ENCODE data around the gene ELL. TPM values are rescaled to one million over a fixed set of nuclear protein-coding genes. Genes with fewer than 3 reads are reported as not detected.

The ELL gene
- total RNA-seq, 2 donors from 2014 or later: 23.7 to 41.8 TPM

DNA sequence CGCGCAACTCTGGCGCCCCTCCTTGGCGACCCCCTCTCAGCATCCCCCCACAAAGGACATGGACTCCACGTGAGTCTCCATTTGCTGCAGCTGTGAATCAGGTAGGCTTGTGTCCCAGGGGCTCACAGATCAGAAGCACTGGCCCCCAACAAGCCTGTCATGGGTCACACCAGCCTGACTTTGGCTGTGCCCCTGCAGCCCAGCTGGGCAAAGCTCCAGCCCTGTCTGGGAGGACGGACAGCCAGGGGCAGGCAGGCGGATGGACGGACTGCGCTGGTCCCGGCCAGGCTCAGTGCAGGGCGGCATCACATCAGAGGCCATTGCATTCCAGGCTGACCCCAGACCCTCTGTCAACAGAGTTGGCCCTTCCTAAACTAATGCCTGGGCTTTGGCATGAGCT, 55.5 kb downstream of the ELL start:
- H3K4me1 Mint-ChIP-seq: peaks cover 19% of the 10 kb centered on the region
- H3K27ac Mint-ChIP-seq: no peak overlapping the region
- H3K36me3 Mint-ChIP-seq (ENCODE audit: low read depth): peaks cover 53% of the 10 kb centered on the region
- no peak overlapping the region for H3K4me3 Mint-ChIP-seq
- ATAC-seq (replicated peaks): no peak
- H3K9me3 Mint-ChIP-seq: no peaks in the 10 kb centered on the region
- H3K27me3 Mint-ChIP-seq: no peaks in the 10 kb centered on the region

DNA sequence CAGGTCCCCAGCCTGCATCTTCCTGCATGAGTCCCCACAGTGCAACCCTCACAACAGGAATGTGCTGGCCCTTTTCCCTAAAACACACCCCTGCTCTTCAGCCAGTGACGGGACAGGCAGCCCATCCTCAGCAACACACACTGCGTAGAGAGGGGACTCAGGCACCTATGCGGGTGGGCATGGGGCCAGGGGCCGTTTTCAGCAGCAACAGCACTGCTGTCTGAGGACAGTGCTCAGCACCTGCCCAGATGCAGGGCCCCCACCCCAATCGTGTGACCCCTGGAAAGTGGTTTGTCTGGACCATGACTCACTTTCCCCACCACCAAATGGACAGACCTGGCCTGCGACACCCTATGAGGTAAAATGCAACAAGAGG, 55.9 kb downstream of the ELL start:
- ATAC-seq (replicated peaks): no peak
- Mint-ChIP-seq H3K9me3 (no peaks in the 10 kb centered on the region), H3K4me1 (peaks cover 19% of the 10 kb centered on the region), H3K27ac (no peak overlapping the region), H3K4me3 (no peak overlapping the region), H3K36me3 (ENCODE audit: low read depth) (peaks cover 52% of the 10 kb centered on the region), H3K27me3 (no peaks in the 10 kb centered on the region)

DNA sequence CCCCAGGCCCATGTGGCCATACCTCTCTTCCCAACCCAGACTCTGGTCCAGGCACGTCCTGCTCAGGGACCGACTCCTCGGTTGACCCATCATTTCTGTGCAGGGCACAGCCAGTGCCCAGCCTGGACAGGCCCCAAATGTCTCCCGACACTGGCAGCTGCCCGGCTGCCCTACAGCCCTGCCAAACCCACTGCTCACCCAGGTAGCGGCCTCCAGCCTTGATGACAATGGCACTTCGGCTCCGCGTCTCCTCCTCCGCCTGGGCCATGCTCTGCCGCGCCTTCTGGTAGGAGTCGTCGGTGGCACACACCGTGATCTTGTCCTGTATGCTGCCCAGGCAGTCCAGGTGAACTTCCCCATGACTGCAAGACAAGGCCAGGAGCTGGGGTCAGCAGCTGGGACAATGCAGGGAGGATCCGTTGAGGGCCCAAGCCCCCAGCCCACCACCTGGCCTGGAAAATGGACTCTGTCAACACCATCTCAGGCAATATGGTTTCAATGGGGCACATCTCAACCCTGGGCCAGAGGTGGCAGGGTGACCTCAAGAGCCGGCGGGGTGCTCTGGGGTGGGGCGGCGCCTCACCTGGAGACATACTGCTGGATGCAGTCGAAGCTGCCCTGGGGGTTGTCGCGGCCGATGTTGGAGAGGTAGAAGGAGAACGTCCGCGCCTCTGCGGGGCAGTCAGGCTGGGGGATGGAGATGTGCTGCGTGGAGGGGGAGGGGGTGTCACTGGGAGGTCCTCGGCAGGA, 56.5 kb downstream of the ELL start:
- Mint-ChIP-seq H3K27ac (peak overlapping the region; percentile 54), H3K36me3 (ENCODE audit: low read depth) (peaks cover 47% of the 10 kb centered on the region), H3K4me1 (peaks cover 19% of the 10 kb centered on the region), H3K27me3 (no peaks in the 10 kb centered on the region), H3K4me3 (no peak overlapping the region), H3K9me3 (no peaks in the 10 kb centered on the region)
- ATAC-seq (replicated peaks): no peak

DNA sequence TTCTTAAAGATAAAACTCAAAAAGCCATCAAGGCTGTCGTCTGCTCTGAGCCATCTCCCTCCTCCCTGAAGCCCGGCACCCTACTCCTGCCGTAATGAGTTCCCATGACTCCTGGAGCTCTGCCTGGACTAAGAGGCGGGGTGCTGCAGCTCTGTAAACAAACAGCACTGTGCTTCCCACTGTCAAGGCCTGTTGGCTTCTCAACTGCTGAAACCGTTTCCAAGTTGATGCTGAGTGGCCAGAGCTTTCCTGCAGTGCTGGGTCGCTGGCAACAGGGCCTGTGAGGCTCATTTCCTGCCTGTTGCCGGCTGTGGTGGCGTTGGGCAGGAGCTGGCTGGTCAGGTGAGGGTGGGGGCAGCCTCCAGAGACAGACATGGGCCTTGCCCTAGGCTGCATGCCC, 57.2 kb downstream of the ELL start:
- no peak for ATAC-seq (replicated peaks)
- no peaks in the 10 kb centered on the region for H3K9me3 Mint-ChIP-seq
- no peaks in the 10 kb centered on the region for H3K27me3 Mint-ChIP-seq
- H3K4me3 Mint-ChIP-seq: no peak overlapping the region
- peaks cover 19% of the 10 kb centered on the region for H3K4me1 Mint-ChIP-seq
- peaks cover 39% of the 10 kb centered on the region for H3K36me3 Mint-ChIP-seq (ENCODE audit: low read depth)
- peak overlapping the region; percentile 17 for H3K27ac Mint-ChIP-seq

- Mint-ChIP-seq H3K27ac (no peak overlapping the region), H3K27me3 (no peaks in the 10 kb centered on the region), H3K9me3 (no peaks in the 10 kb centered on the region), H3K36me3 (ENCODE audit: low read depth) (peaks cover 69% of the 10 kb centered on the region), H3K4me3 (no peak overlapping the region), H3K4me1 (peaks cover 11% of the 10 kb centered on the region)
- ATAC-seq (replicated peaks): no peak
These were observed 60.4 kb downstream of the ELL start for GRCh38 chr19:18461471-18461870.

GRCh38 chr19:18460900-18461299, 61.0 kb downstream of the ELL start:
- no peaks in the 10 kb centered on the region for H3K9me3 Mint-ChIP-seq
- H3K27me3 Mint-ChIP-seq: no peaks in the 10 kb centered on the region
- no peak for ATAC-seq (replicated peaks)
- no peak overlapping the region for H3K27ac Mint-ChIP-seq
- peaks cover 74% of the 10 kb centered on the region for H3K36me3 Mint-ChIP-seq (ENCODE audit: low read depth)
- H3K4me3 Mint-ChIP-seq: no peak overlapping the region
- H3K4me1 Mint-ChIP-seq: peaks cover 11% of the 10 kb centered on the region

GRCh38 chr19:18457483-18458331, 64.2 kb downstream of the ELL start:
- no peak overlapping the region for H3K27ac Mint-ChIP-seq
- H3K27me3 Mint-ChIP-seq: no peaks in the 10 kb centered on the region
- H3K36me3 Mint-ChIP-seq (ENCODE audit: low read depth): peaks cover 74% of the 10 kb centered on the region
- no peaks in the 10 kb centered on the region for H3K9me3 Mint-ChIP-seq
- no peak for ATAC-seq (replicated peaks)
- H3K4me3 Mint-ChIP-seq: no peak overlapping the region
- H3K4me1 Mint-ChIP-seq: peaks cover 5% of the 10 kb centered on the region

- Mint-ChIP-seq H3K4me3 (no peak overlapping the region), H3K36me3 (ENCODE audit: low read depth) (peaks cover 78% of the 10 kb centered on the region), H3K27ac (no peak overlapping the region), H3K4me1 (peaks cover 4% of the 10 kb centered on the region), H3K9me3 (no peaks in the 10 kb centered on the region), H3K27me3 (no peaks in the 10 kb centered on the region)
- no peak for ATAC-seq (replicated peaks)
These were observed 64.9 kb downstream of the ELL start for GRCh38 chr19:18456974-18457373.

DNA sequence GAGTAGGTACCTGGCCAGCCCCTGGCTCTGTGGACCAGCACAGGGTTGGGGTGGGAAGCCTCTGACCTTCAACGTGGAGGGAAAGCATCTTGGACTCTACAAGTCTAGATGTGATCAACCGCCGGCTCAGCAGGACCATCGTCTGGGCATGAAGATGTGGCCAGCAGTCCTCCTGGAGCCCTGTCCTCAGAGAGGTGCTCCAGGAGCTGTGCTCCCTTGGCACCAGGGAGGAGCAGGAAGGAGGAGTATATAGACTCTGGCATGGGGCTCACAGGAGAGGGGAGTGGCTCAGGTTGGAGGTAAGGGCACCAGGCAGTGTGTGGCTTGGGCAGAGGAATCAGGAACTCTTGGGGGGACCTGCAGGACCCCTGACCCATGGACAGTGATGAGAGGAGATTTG, 65.6 kb downstream of the ELL start:
- H3K9me3 Mint-ChIP-seq: no peaks in the 10 kb centered on the region
- H3K4me1 Mint-ChIP-seq: no peaks in the 10 kb centered on the region
- no peak for ATAC-seq (replicated peaks)
- H3K36me3 Mint-ChIP-seq (ENCODE audit: low read depth): peaks cover 71% of the 10 kb centered on the region
- H3K27me3 Mint-ChIP-seq: no peaks in the 10 kb centered on the region
- no peak overlapping the region for H3K4me3 Mint-ChIP-seq
- peak overlapping the region; percentile 21 for H3K27ac Mint-ChIP-seq

- peak overlapping the region; percentile 46 for H3K27ac Mint-ChIP-seq
- no peaks in the 10 kb centered on the region for H3K27me3 Mint-ChIP-seq
These were observed 68.4 kb downstream of the ELL start for GRCh38 chr19:18453269-18454024.

DNA sequence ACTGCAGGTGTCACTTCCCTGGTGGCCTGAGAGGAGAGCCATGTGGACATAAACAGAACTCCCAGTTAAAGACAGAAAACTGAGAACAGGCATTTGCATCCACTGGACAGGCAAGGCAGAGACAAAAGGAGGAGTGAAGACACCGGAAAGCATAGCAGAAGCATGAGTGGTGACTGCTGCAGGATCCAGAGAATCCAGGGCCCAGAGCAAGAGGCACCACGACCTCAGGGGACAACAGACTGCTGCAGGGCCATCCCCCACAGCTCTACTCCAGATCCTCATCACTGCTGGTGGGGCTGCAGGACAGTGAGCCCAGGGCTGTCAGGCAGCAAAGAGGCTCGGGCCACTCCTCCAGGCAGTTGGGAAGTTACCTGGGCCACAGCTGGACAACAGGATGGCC, 69.5 kb downstream of the ELL start:
- H3K27me3 Mint-ChIP-seq: no peaks in the 10 kb centered on the region

More at GRCh38 chr19:18453269-18454024, 68.4 kb downstream of the ELL start:
- no peak for ATAC-seq (replicated peaks)
- Mint-ChIP-seq H3K4me3 (no peak overlapping the region), H3K4me1 (peaks cover 5% of the 10 kb centered on the region), H3K9me3 (no peaks in the 10 kb centered on the region), H3K36me3 (ENCODE audit: low read depth) (peaks cover 86% of the 10 kb centered on the region)

GRCh38 chr19:18450931-18451836, 70.7 kb downstream of the ELL start:
- Mint-ChIP-seq H3K27me3 (no peaks in the 10 kb centered on the region), H3K27ac (peak overlapping the region; percentile 41), H3K4me3 (no peak overlapping the region), H3K9me3 (no peaks in the 10 kb centered on the region), H3K36me3 (ENCODE audit: low read depth) (peaks cover 87% of the 10 kb centered on the region), H3K4me1 (peaks cover 5% of the 10 kb centered on the region)
- peak; percentile 91 for ATAC-seq (replicated peaks)

More for the DNA sequence above, 69.5 kb downstream of the ELL start:
- Mint-ChIP-seq H3K4me1 (peaks cover 5% of the 10 kb centered on the region), H3K36me3 (ENCODE audit: low read depth) (peaks cover 86% of the 10 kb centered on the region), H3K27ac (peak overlapping the region; percentile 53), H3K4me3 (no peak overlapping the region), H3K9me3 (no peaks in the 10 kb centered on the region)
- no peak for ATAC-seq (replicated peaks)

- H3K36me3 Mint-ChIP-seq (ENCODE audit: low read depth): peaks cover 79% of the 10 kb centered on the region
- no peak for ATAC-seq (replicated peaks)
- peak overlapping the region; percentile 41 for H3K27ac Mint-ChIP-seq
- H3K9me3 Mint-ChIP-seq: no peaks in the 10 kb centered on the region
- no peaks in the 10 kb centered on the region for H3K27me3 Mint-ChIP-seq
- H3K4me3 Mint-ChIP-seq: no peak overlapping the region
- peaks cover 5% of the 10 kb centered on the region for H3K4me1 Mint-ChIP-seq
These were observed 71.6 kb downstream of the ELL start for GRCh38 chr19:18450021-18450930.

Measured in activated T-helper 17 cell treated with anti-CD3 and anti-CD28 coated beads, Interleukin-2, amount 50 U/mL, for 72 hours (primary cell).